Rectal smooth muscle tissue (tissue), 1 donor: Measurements from ENCODE around the gene KCNJ6.

Experiments used
- H3K27ac ChIP-seq: one replicate; pipeline ENCODE4 v1.7.0; 2013; ENCODE audit warnings: low read depth, low read length, inconsistent platforms
- H3K27me3 ChIP-seq: one replicate; pipeline ENCODE4 v1.7.0; 2013; ENCODE audit warnings: low read length; ENCODE audit not compliant: control insufficient read depth, insufficient read depth
- H3K36me3 ChIP-seq: one replicate; pipeline ENCODE4 v1.7.0; 2013; ENCODE audit warnings: low read length; ENCODE audit not compliant: control insufficient read depth, insufficient read depth
- H3K4me1 ChIP-seq: one replicate; pipeline ENCODE4 v1.7.0; 2013; ENCODE audit warnings: low read length; ENCODE audit not compliant: control insufficient read depth, insufficient read depth
- H3K4me3 ChIP-seq: one replicate; pipeline ENCODE4 v1.7.0; 2013; ENCODE audit warnings: low read length
- H3K9ac ChIP-seq: one replicate; pipeline ENCODE4 v1.7.0; 2013; ENCODE audit warnings: low read length

KCNJ6 gene

DNA sequence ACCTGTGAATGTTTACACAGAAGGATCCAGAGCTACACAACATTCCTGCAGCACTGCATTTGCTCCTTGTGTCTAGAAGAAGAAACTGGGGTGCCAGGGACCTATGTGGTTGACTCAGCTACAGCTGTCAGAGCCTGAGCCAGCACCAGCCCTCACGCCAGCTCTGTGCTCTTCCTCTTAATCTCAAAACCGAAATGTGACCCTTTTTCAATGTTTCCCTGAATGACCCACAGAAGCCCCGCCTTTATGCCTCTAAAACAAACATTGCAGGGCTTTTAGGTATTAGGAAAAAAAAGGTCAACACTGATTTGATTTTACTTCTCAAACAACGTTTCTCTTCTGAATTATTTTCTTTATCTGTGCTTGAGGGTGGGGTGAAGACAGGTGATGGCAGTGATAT, 289.2 kb downstream of the KCNJ6 start:
- Histone ChIP-seq H3K27ac (no peak overlapping the region), H3K27me3 (no peaks in the 10 kb centered on the region), H3K4me1 (no peaks in the 10 kb centered on the region), H3K36me3 (no peaks in the 10 kb centered on the region), H3K4me3 (no peak overlapping the region), H3K9ac (no peak overlapping the region)

DNA sequence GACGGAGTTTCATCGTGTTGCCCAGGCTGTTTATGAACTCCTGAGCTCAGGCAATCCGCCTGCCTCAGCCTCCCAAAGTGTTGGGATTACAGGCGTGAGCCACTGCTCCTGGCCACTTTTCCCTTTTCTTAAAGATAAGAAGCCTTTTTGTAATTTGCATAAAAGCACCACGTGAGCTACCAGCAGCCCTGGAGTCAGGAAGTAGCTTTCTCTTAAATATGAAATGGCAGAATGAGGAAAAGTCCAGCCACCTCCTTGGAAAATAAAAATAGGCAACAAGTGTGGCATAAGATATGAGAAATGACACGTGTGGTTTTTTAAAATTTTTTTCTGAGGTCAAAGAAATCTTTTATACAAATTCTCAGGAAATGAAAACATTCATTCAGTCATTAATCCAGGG, 289.9 kb downstream of the KCNJ6 start:
- no peak overlapping the region for H3K27ac ChIP-seq
- H3K4me1 ChIP-seq, result no peaks in the 10 kb centered on the region
- H3K4me3 ChIP-seq, result no peak overlapping the region
- no peak overlapping the region for H3K9ac ChIP-seq
- H3K36me3 ChIP-seq, result no peaks in the 10 kb centered on the region
- no peaks in the 10 kb centered on the region for H3K27me3 ChIP-seq

DNA sequence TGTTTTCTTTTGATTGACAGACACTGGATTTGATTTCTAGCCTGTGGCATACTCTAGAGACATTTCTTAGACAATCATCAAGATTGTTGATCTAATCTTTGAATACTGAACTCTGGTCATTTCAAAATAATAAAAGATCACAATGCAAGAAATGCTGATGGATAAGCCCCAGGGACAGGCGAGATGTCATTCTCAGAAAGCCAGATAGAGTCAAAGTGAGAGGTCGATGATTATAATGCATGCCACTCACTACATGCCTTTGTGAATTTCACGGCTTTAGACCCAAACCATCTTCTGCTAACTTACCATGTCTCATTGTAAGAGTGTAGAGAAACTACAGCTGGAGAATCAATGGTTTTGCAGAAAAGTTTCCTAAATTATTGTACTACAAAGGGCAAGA, 292.6 kb downstream of the KCNJ6 start:
- no peaks in the 10 kb centered on the region for H3K4me1 ChIP-seq
- no peak overlapping the region for H3K4me3 ChIP-seq
- no peak overlapping the region for H3K9ac ChIP-seq
- H3K27ac ChIP-seq, result no peak overlapping the region
- no peaks in the 10 kb centered on the region for H3K27me3 ChIP-seq
- H3K36me3 ChIP-seq, result no peaks in the 10 kb centered on the region

DNA sequence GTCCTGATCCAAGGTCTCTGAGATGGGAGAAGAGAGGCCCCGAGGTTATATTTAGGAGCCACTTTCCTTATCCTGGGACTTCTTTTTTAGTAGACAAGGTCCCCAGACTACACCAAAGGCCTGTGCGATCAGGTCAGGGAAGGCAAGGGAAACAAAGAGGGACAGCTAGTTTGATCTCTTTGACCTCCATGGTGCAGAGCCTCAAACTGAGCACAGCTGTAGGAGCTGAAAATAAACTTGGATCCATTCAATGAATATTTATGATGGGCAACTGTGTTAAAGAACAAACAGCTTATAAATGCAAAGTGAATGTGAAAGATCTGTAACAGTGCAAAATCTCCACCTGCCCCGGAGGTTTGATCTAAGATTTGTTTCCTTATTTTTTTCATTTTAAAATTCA, 293.1 kb downstream of the KCNJ6 start:
- Histone ChIP-seq H3K27ac (no peak overlapping the region), H3K9ac (no peak overlapping the region), H3K27me3 (no peaks in the 10 kb centered on the region), H3K36me3 (no peaks in the 10 kb centered on the region), H3K4me3 (no peak overlapping the region), H3K4me1 (no peaks in the 10 kb centered on the region)

DNA sequence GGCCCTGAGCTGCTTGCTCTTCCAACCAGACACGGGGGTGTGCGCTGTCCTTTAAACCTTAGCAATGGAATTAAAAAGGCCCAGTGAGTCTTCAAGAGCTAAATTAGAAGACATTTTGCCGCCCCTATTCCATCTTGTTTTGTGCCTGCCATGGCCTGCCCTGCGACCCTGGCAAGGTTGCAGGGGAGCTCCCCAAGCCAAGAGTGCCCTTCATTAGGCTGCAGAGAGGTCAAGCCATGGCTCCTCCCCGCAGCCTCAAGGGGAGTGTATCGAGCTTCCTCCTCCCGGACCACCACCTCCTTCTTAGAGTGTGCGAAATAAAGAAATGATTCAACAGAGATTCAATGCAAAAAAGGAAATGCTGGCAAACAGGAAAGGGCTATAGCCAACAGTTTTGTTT, 293.5 kb downstream of the KCNJ6 start:
- H3K27ac ChIP-seq, result no peak overlapping the region
- H3K27me3 ChIP-seq, result no peaks in the 10 kb centered on the region

DNA sequence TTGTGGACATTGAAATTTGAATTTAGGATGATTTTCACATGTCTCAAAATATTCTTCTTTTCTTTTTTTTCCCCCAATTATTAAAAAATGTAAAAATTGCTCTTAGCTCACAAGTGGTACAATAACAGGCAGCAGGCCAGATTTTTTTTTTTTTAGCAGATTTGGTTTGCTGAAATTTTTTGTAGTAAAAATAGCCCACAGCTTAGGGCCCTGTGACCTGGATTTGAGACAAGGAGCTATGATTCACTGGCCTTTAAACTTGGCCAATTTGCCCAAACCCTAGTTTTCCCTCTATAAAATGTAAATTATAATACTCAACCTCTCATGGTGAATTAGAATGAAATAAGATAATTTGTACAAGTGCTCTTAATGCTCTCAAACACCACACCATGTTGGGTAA, 295.9 kb downstream of the KCNJ6 start:
- Histone ChIP-seq H3K4me1 (no peaks in the 10 kb centered on the region), H3K27me3 (no peaks in the 10 kb centered on the region), H3K36me3 (no peaks in the 10 kb centered on the region), H3K27ac (no peak overlapping the region), H3K9ac (no peak overlapping the region), H3K4me3 (no peak overlapping the region)

More for the DNA sequence above, 293.5 kb downstream of the KCNJ6 start:
- no peak overlapping the region for H3K9ac ChIP-seq
- no peaks in the 10 kb centered on the region for H3K4me1 ChIP-seq
- H3K4me3 ChIP-seq, result no peak overlapping the region
- no peaks in the 10 kb centered on the region for H3K36me3 ChIP-seq

DNA sequence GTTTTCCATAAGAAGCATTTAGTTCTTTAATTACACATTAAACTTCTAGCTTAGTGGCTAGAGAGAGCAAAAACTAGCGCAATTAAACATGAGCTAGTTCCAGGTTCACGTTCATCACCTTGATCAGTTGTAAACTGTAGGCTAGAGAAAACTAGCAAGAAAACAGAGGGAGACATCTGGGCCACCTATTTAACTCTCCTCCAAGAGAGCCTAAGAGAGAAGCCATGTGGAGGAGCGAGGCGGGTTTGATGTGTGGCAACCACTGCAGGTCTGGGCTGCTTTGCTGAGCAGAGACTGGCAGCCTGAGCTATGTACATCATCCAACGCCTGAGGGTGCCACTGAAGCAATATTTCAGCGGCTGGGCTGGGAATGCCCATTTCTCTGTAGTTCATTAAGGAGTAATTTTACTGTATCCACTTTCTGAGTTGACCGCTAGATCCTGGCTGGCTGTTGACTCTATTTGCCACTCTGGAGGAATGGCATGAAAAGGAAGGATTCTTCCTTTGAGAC, 296.7 kb downstream of the KCNJ6 start:
- Histone ChIP-seq H3K36me3 (no peaks in the 10 kb centered on the region), H3K4me3 (no peak overlapping the region), H3K27ac (no peak overlapping the region), H3K9ac (no peak overlapping the region), H3K27me3 (no peaks in the 10 kb centered on the region), H3K4me1 (no peaks in the 10 kb centered on the region)

DNA sequence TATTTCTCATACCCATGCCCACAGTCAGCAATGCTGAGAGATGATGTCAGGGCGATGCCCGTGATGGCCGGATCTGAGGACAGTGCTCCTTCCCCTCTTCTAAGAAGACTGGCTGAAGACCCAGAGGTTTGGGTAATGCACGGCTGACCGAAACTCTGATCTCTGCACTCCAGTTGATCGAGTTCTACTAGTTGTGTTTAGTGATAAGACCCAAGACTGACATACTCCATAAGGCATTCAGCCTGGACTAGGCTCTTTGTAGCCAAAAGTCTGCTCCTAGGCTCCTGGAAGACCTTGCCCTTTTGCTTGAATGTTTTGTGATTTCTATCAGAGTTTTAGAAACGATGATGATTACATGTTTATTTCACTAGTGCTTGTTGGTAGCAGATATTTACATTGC, 298.2 kb downstream of the KCNJ6 start:
- Histone ChIP-seq H3K4me3 (no peak overlapping the region), H3K9ac (no peak overlapping the region), H3K36me3 (no peaks in the 10 kb centered on the region), H3K27me3 (no peaks in the 10 kb centered on the region), H3K27ac (no peak overlapping the region), H3K4me1 (no peaks in the 10 kb centered on the region)

DNA sequence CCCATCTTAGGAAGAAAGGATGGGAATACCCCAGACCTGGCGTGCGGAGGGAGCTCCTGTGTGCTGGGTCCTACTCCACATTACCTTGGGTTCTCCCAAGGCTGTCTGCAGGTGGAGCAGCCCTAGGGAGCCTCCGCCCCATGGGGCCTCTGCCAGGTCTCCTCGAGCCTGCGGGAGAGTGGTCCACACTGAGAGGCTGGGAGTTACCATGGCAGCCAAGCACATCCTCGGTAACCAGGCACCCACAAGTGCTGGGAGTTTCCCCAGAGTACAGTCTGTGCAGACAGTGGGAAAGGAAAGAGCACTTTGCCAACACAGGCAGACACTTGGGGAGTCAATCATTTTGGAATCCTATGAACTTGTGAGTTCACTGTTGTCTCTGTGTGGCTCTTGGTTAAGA, 300.3 kb downstream of the KCNJ6 start:
- H3K4me3 ChIP-seq, result no peak overlapping the region
- H3K4me1 ChIP-seq, result no peaks in the 10 kb centered on the region
- H3K36me3 ChIP-seq, result no peaks in the 10 kb centered on the region
- no peak overlapping the region for H3K9ac ChIP-seq
- no peaks in the 10 kb centered on the region for H3K27me3 ChIP-seq
- no peak overlapping the region for H3K27ac ChIP-seq

DNA sequence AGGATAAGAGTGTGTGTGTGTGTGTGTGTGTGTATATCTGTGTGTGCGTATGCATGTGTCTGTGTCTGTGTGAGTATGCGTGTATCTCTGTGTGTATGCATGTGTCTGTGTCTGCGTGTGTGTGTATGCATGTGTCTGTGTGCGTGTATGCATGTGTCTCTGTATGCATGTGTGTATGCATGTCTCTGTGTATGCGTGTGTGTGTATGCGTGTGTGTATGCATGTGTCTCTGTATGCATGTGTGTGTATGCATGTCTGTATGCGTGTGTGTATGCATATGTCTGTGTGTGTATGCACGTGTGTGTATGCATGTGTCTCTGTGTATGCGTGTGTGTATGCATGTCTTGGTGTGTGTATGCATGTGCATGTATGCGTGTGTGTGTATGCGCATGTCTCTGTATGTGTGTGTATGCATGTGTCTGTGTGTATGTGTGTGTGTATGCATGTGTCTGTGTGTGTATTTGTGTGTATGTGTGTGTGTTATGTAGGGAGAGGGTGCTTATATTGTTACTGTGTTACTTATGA, 301.8 kb downstream of the KCNJ6 start:
- Histone ChIP-seq H3K4me3 (no peak overlapping the region), H3K27me3 (no peaks in the 10 kb centered on the region), H3K4me1 (no peaks in the 10 kb centered on the region), H3K27ac (no peak overlapping the region), H3K9ac (no peak overlapping the region), H3K36me3 (no peaks in the 10 kb centered on the region)

DNA sequence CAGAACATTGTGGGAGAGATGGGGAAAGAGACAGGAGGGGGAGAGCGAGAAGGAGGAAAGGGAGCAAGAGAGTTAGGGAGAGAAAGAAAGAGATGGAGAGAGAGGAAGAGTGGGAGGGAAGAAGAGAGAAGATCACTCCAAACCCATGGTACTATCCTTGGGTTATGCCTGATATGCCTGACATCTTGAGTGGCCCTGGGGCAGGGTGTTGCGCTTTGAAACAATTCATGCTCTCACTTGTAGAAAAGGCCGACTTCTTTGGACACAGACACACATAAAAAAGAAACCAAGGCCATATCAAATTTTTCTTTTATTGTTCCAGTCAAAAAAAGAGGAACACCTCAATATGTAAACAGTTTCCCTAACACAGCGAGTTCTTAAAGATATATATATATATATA, 309.2 kb downstream of the KCNJ6 start:
- H3K36me3 ChIP-seq, result no peaks in the 10 kb centered on the region
- no peak overlapping the region for H3K4me3 ChIP-seq

DNA sequence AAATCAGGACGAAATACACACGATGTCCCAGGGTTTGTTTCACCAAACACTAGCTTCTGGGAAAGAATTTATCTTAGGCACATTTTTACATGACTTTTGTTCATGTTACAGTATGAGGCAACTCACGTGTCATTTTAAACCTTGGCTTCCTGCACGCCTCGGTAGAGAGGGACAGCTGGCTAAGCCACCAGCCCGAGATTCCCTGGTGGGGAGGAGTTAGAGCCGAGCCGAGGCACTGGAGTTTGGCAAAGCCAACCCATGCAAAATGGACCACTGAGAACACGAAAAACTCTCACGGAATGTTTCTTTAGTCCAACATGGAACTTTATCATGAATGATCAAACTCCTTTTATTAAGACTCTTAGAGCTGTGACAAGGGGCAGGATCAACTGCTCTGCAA, 309.7 kb downstream of the KCNJ6 start:
- Histone ChIP-seq H3K9ac (no peak overlapping the region), H3K4me1 (no peaks in the 10 kb centered on the region), H3K27me3 (no peaks in the 10 kb centered on the region), H3K4me3 (no peak overlapping the region), H3K36me3 (no peaks in the 10 kb centered on the region), H3K27ac (no peak overlapping the region)

More for the DNA sequence above, 309.2 kb downstream of the KCNJ6 start:
- Histone ChIP-seq H3K27ac (no peak overlapping the region), H3K27me3 (no peaks in the 10 kb centered on the region), H3K9ac (no peak overlapping the region), H3K4me1 (no peaks in the 10 kb centered on the region)

DNA sequence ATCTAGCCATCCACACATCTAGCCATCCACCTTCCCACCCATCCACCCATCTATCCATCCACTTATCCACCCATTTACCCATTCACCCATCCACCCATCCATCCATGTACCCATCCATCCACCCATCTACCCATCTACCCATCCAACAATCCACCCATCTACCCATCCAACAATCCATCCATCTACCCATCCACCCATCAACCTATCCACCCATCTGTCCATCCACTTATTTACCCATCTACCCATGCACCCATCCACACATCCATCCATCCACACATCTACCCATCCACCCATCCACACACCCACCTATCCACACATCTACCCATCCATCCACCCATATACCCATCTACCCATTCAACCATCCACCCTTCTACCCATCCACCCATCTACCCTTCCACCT, 311.3 kb downstream of the KCNJ6 start:
- H3K4me1 ChIP-seq, result no peaks in the 10 kb centered on the region
- H3K27ac ChIP-seq, result no peak overlapping the region
- no peaks in the 10 kb centered on the region for H3K36me3 ChIP-seq
- no peak overlapping the region for H3K9ac ChIP-seq
- no peak overlapping the region for H3K4me3 ChIP-seq
- no peaks in the 10 kb centered on the region for H3K27me3 ChIP-seq
